COLO829 (cell line): Measurements from ENCODE around the gene GK2.

Experiments used
- DNase-seq: peaks from one replicate; pipeline ENCODE4 v3.0.0; 2012; ENCODE audit warnings: low spot score

Gene GK2

GRCh38 chr4:79385641-79386040 lies 22.4 kb downstream of the GK2 start:
- DNase-seq: no peak

DNA sequence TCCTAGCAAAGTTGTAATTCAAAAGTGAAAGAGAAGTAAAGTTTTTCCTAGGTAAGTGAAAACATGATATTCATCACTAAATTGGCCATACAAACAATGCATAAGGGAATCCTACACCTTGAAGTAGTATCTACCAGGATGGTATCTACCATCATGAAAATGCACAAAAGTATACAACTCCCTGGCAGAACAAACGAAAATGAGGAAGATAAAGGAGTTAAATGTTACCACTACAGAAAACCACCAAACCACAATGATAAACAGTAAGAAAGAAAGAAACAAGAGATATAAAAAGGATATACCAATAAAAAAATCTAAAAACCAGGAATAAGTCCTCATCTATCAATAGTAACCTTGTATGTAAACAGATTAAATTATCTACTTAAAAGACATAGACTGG lies 26.9 kb downstream of the GK2 start:
- no peak for DNase-seq

DNA sequence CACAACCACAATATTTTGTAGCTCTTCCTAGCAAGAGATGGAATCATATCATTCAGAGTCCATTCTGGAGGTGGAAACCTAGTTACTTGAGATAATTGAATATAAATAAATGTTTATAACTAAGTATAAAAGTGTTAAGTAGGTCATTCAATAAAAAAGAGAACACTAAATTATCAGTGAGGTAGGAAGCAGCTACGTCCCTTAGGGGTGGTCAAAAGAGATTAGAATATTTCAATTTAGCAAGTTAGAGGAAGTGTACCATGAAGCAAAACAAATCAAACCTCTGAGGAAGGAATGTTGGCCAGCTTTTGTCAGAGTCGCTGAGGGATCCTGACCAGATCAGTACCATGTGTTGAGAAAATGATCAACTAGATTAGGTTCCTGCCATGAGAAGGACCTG lies 38.0 kb downstream of the GK2 start:
- no peak for DNase-seq

- no peak for DNase-seq
Measured at GRCh38 chr4:79367096-79367495, 40.9 kb downstream of the GK2 start.

DNA sequence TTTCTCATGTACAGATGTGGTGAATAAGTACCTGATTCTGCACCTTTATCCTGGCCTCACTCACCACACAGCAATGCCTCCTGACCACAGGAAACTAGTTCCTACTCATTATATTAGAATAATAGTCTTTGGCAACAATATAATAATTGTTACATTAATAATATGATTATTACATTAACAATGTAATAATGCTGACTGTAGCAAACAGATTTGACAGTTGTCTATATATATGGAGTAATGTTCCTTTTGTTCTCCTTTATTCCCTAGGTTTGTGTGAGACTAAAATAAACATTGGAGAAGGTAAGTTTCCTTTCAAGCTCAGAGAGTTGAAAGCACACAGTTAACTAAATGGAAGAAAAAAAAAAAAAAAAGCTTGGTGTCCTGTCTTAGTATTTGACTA lies 41.6 kb downstream of the GK2 start:
- no peak for DNase-seq

DNA sequence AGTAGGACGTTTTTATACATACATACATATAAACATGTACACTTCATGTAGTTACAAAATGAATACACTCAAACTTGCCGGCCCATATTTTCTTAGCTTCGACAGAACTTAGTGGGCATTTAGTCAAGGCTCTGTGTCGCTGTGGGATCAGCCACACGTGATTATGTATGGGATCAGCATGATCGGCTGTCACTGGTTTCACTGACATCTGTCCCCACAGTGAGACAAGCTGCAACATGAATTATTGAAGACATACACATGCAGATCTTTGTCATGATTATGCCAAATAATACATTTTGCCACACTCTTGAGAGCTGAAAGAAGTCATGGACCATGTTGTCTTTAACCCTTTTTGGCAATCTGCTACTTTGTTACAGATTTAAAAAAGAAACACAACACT lies 44.0 kb downstream of the GK2 start:
- DNase-seq: no peak

DNA sequence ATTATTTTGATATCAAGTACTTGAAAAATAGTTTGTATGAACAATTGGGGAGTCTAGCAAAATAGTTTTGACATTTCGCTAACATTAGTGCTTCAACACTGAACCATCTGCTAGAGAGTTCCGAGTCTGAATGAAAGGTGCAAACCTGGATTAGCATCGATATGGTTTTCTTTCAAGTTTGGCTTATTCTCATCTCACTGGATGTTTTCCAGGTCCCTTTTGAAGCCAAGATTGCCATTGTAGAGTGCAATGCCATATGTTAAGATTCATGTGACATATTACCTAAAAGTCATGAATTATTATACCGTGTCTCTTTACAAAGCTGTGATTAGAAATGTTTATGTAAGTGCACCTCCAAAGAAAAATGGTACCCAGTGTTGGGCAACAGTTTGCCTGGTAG lies 45.4 kb downstream of the GK2 start:
- DNase-seq: no peak

DNA sequence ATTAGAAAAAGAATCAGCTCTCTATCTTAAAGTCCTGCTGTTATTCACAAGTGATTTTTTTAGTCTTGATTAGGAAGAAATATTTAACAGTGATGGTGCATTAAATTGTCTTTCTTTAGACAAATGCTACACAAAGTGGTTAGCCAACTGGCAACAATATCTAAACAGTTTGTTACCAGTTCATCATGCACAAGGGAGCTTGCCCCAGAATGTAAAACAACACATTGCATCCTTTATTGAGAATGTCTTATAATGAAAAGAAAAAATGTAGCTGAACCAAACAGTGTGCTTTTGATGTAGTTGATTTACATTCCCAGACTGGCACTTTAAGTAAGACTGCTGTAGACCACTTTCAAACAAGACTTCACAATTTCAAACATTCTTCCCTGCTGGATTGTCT lies 48.0 kb downstream of the GK2 start:
- no peak for DNase-seq

- no peak for DNase-seq
Measured at GRCh38 chr4:79358438-79358837, 49.6 kb downstream of the GK2 start.

- DNase-seq: no peak
Measured at GRCh38 chr4:79357365-79357764, 50.7 kb downstream of the GK2 start.
